ENCODE results near the gene PDZK1IP1. TPM values are rescaled to one million over a fixed set of nuclear protein-coding genes. Genes with fewer than 3 reads are reported as not detected.

The PDZK1IP1 gene
- total and polyA plus RNA-seq, 2 donors (not counting 3 experiments of a cell fraction or from before 2014, with no cell fraction given), result 0.52 TPM; not detected in 1

GRCh38 chr1:47223174-47223920 lies 33.5 kb upstream of the PDZK1IP1 start:
- Histone ChIP-seq H3K9me3 (replicated peaks; ENCODE audit: control insufficient read depth, insufficient read depth, low read length) (no peaks in the 10 kb centered on the region), H3K27ac (ENCODE audit: insufficient read depth, low read depth, low read length) (no peak overlapping the region), H3K36me3 (ENCODE audit: control insufficient read depth in 2 of 2, extremely low read depth in 1 of 2, insufficient read depth in 2 of 2, low read length in 2 of 2) (peaks cover 9 to 52% of the 10 kb centered on the region in 2 experiments), H3K79me2 (ENCODE audit: control insufficient read depth, insufficient read depth, low read length) (peaks cover 40% of the 10 kb centered on the region), H2AFZ (ENCODE audit: low read depth, low read length) (no peak overlapping the region), H3K9me1 (replicated peaks; ENCODE audit: control insufficient read depth, extremely low read depth, insufficient read depth, low read length) (no peaks in the 10 kb centered on the region), H4K20me1 (replicated peaks; ENCODE audit: control insufficient read depth, extremely low read depth, insufficient read depth, low read length) (no peaks in the 10 kb centered on the region), H3K4me3 (replicated peaks in 1 of 3; ENCODE audit: insufficient read depth in 1 of 3, low read depth in 1 of 3, low read length in 3 of 3) (no peak overlapping the region), H3K9ac (replicated peaks; ENCODE audit: extremely low read depth, insufficient read depth, low read length) (no peak overlapping the region), H3K4me1 (ENCODE audit: control insufficient read depth, extremely low read depth, insufficient read depth, low read length) (peaks cover 32% of the 10 kb centered on the region), H3K4me2 (ENCODE audit: insufficient read depth, low read length) (no peak overlapping the region), H3K27me3 (ENCODE audit: control insufficient read depth in 2 of 2, insufficient read depth in 2 of 2, low read length in 2 of 2) (no peaks in the 10 kb centered on the region)
- BruUV-seq (replicated peaks), result no TSS peak
- intact Hi-C loops (cut with micrococcal nuclease), result no loop called here
- DNase-seq (ENCODE audit: low read depth, low spot score) (no peak), FAIRE-seq (no peak)
- ChIA-PET CTCF (interaction anchor here (1.5 to 3.3 kb wide), 2 partner anchors 27 to 44 kb away, joined by 5 to 8 read pairs; no protein-coding TSS in a partner anchor), POLR2A (no interaction called here)
- dilution Hi-C loops (cut with MboI; ENCODE audit: extremely low pct_ligation_motif_present, low sequenced_read_pairs), result no loop called here
- TF ChIP-seq JUN (IDR thresholded peaks at IDR 0.05; ENCODE audit: borderline replicate concordance, insufficient read depth, insufficient read length, low read depth), result no peak

DNA sequence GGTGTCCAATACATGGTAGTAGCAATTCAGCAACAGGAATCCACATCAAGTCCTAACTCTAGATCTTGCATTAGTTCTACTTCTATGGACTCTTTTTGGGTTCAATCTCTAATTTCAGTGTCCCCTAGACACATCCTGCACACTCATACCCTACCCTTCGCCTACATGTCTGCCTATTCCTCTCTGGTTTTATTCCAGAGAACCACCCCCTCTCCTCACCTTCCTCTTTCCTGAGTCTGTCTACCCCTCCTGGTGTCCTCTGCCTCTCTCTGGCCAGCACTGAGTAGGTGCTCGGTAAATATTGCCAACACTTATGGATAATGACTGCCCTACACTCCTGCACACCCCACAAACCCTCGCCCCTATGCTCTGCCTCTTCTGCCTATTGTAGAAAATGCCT lies 32.6 kb upstream of the PDZK1IP1 start:
- H3K79me2 ChIP-seq (ENCODE audit: control insufficient read depth, insufficient read depth, low read length), result peaks cover 31% of the 10 kb centered on the region
- peaks cover 24% of the 10 kb centered on the region for H3K4me1 ChIP-seq (ENCODE audit: control insufficient read depth, extremely low read depth, insufficient read depth, low read length)
- no peak overlapping the region for H3K9ac ChIP-seq (replicated peaks; ENCODE audit: extremely low read depth, insufficient read depth, low read length)
- CTCF ChIA-PET, result interaction anchor here (0.8 to 3.3 kb wide), 4 partner anchors 26 to 43 kb away, joined by 3 to 8 read pairs (median 6); partner anchors contain the start of gene PDZK1IP1
- no peaks in the 10 kb centered on the region for H3K9me3 ChIP-seq (replicated peaks; ENCODE audit: control insufficient read depth, insufficient read depth, low read length)
- intact Hi-C loops (cut with micrococcal nuclease), result no loop called here
- no peak for FAIRE-seq
- TF ChIP-seq POLR2AphosphoS5 (IDR thresholded peaks at IDR 0.05; ENCODE audit: insufficient read depth, low read depth, low read length), result no peak
- no peak for TF ChIP-seq EZH2 (IDR thresholded peaks at IDR 0.05; ENCODE audit: borderline replicate concordance, low read depth, low read length, severe bottlenecking)
- TF ChIP-seq FOS (IDR thresholded peaks at IDR 0.05; ENCODE audit: borderline replicate concordance, insufficient read depth, low read length), result no peak
- no peak for TF ChIP-seq CTCF (IDR thresholded peaks at IDR 0.05; ENCODE audit: extremely low read depth in 1 of 2, insufficient read depth in 1 of 2, low read depth in 1 of 2, low read length in 2 of 2)
- TF ChIP-seq, protein P1, sequence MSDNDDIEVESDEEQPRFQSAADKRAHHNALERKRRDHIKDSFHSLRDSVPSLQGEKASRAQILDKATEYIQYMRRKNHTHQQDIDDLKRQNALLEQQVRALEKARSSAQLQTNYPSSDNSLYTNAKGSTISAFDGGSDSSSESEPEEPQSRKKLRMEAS (IDR thresholded peaks at IDR 0.05; ENCODE audit: insufficient read depth, insufficient read length), result no peak
- TF ChIP-seq POLR2A (IDR thresholded peaks at IDR 0.05; ENCODE audit: low read depth, low read length), result no peak
- TF ChIP-seq GATA2 (IDR thresholded peaks at IDR 0.05; ENCODE audit: insufficient read depth, insufficient read length, low read depth, low read length), result no peak
- TF ChIP-seq JUN (IDR thresholded peaks at IDR 0.05; ENCODE audit: borderline replicate concordance, insufficient read depth, insufficient read length, low read depth), result no peak
- no peak overlapping the region for H3K4me2 ChIP-seq (ENCODE audit: insufficient read depth, low read length)
- H3K27me3 ChIP-seq (ENCODE audit: control insufficient read depth in 2 of 2, insufficient read depth in 2 of 2, low read length in 2 of 2), result no peaks in the 10 kb centered on the region
- H3K36me3 ChIP-seq (ENCODE audit: control insufficient read depth in 2 of 2, extremely low read depth in 1 of 2, insufficient read depth in 2 of 2, low read length in 2 of 2), result peaks cover 12 to 57% of the 10 kb centered on the region in 2 experiments
- POLR2A ChIA-PET, result interaction anchor here (1.7 kb wide), 1 partner anchor 10 kb away, joined by 5 read pairs; no protein-coding TSS in a partner anchor
- no peaks in the 10 kb centered on the region for H3K9me1 ChIP-seq (replicated peaks; ENCODE audit: control insufficient read depth, extremely low read depth, insufficient read depth, low read length)
- no peaks in the 10 kb centered on the region for H4K20me1 ChIP-seq (replicated peaks; ENCODE audit: control insufficient read depth, extremely low read depth, insufficient read depth, low read length)
- dilution Hi-C loops (cut with MboI; ENCODE audit: extremely low pct_ligation_motif_present, low sequenced_read_pairs), result no loop called here
- no peak for DNase-seq (ENCODE audit: low read depth, low spot score)
- H3K4me3 ChIP-seq (replicated peaks in 1 of 3; ENCODE audit: insufficient read depth in 1 of 3, low read depth in 1 of 3, low read length in 3 of 3), result no peak overlapping the region
- H3K27ac ChIP-seq (ENCODE audit: insufficient read depth, low read depth, low read length), result no peak overlapping the region
- no peak overlapping the region for H2AFZ ChIP-seq (ENCODE audit: low read depth, low read length)
- BruUV-seq (replicated peaks), result no TSS peak
